Mucosa of descending colon (tissue), 3 donors: ENCODE results near the gene LRTM1. TPM values are rescaled to one million over a fixed set of nuclear protein-coding genes. Genes with fewer than 3 reads are reported as not detected.

Source experiments
- ATAC-seq: fragments of 200-7000 bp; cut with Tn5 transposase; one replicate; pipeline ENCODE4 v1.9.1; 2020; ENCODE audit warnings: mild to moderate bottlenecking, moderate library complexity
- DNase-seq, 3 donors: peaks; one replicate each; pipeline ENCODE4 v3.0.0-alpha.2; 2020
- H3K36me3 ChIP-seq: fragments of 200-600 bp; one replicate; pipeline ENCODE4 v1.8.0; 2021; ENCODE audit warnings: low read depth, mild to moderate bottlenecking
- H3K4me1 ChIP-seq: fragments of 200-600 bp; one replicate; pipeline ENCODE4 v1.8.0; 2021; ENCODE audit warnings: low read depth, mild to moderate bottlenecking
- H3K4me3 ChIP-seq: fragments of 200-600 bp; one replicate; pipeline ENCODE4 v1.8.0; 2021; ENCODE audit warnings: mild to moderate bottlenecking
- H3K9me3 ChIP-seq: fragments of 200-600 bp; one replicate; pipeline ENCODE4 v1.8.0; 2021; ENCODE audit warnings: mild to moderate bottlenecking
- CTCF ChIP-seq: fragments of 200-600 bp; IDR thresholded peaks from one replicate; pipeline ENCODE4 v1.8.0; 2022; ENCODE audit warnings: antibody characterized with exemption, mild to moderate bottlenecking
- intact Hi-C, 2 donors: fragments of 100-400 bp; cut with DNase I in 1 of 2; cut with micrococcal nuclease in 1 of 2; formaldehyde crosslinking; loops; one replicate each; pipeline versions ENCODE4 v1.11.0 to v1.11.1; 2022; cut with DNase I, micrococcal nuclease
- total RNA-seq, 3 donors: library from RNA; stranded (reverse); fragmentation: NEBNext Ultra II Directional in 2 of 3; extraction: Animal tissue kit (Norgen Biotek cat#: 25700) in 2 of 3; gene quantifications; one replicate each; pipeline versions ENCODE4 v1.2.1 to v1.2.4, GENCODE V29; 2021 to 2023
- donor health status: DM: no; HTN: no; CAD: no; lungs with moderate emphysema.
- donor health status: DM: no; HTN: no; CAD: no.
- donor health status: DM: no; HTN: yes; CAD: no.

LRTM1 gene
- total RNA-seq, 3 donors from 2014 or later: not detected

GRCh38 chr3:54940971-54941370 lies 13.1 kb upstream of the LRTM1 start:
- no peaks in the 10 kb centered on the region for H3K9me3 ChIP-seq
- intact Hi-C loops: no loop called here
- ATAC-seq: no peak

GRCh38 chr3:54939557-54940300 lies 11.9 kb upstream of the LRTM1 start:
- Histone ChIP-seq H3K36me3 (no peaks in the 10 kb centered on the region), H3K4me1 (no peaks in the 10 kb centered on the region), H3K4me3 (no peak overlapping the region), H3K9me3 (no peaks in the 10 kb centered on the region)
- DNase-seq (no peak), ATAC-seq (no peak)
- intact Hi-C loops: no loop called here
- TF ChIP-seq CTCF: no peak

More at GRCh38 chr3:54940971-54941370, 13.1 kb upstream of the LRTM1 start:
- no peak for TF ChIP-seq CTCF
- H3K4me3 ChIP-seq: no peak overlapping the region
- no peaks in the 10 kb centered on the region for H3K36me3 ChIP-seq
- no peaks in the 10 kb centered on the region for H3K4me1 ChIP-seq
- no peak for DNase-seq

DNA sequence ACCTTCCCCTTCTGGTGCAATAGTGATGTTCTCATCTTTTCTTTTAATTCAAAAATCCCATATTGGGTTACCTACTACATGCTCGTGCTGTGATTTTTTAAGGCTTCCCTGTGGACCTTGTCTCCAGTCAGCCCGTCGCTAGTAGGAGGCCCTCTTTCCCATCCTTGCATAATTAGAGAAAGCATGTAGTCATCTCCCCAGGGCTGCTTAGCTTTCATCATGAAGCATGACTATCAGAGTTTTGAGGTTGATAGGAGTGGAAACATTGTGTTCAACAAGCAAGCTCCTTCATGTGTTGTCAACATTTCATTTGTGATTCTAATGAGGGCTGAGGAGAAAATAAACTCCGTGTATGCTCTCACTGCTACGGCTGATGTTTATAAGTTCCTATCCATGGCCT lies 8.7 kb upstream of the LRTM1 start:
- no peaks in the 10 kb centered on the region for H3K4me1 ChIP-seq
- TF ChIP-seq CTCF: no peak
- ATAC-seq (no peak), DNase-seq (no peak)
- intact Hi-C loops: no loop called here
- H3K9me3 ChIP-seq: no peaks in the 10 kb centered on the region
- no peaks in the 10 kb centered on the region for H3K36me3 ChIP-seq
- H3K4me3 ChIP-seq: no peak overlapping the region

GRCh38 chr3:54935869-54936268 lies 8.0 kb upstream of the LRTM1 start:
- ATAC-seq (no peak), DNase-seq (no peak)
- Histone ChIP-seq H3K4me1 (no peaks in the 10 kb centered on the region), H3K4me3 (no peak overlapping the region), H3K36me3 (no peaks in the 10 kb centered on the region), H3K9me3 (no peaks in the 10 kb centered on the region)
- no peak for TF ChIP-seq CTCF
- intact Hi-C loops: no loop called here

DNA sequence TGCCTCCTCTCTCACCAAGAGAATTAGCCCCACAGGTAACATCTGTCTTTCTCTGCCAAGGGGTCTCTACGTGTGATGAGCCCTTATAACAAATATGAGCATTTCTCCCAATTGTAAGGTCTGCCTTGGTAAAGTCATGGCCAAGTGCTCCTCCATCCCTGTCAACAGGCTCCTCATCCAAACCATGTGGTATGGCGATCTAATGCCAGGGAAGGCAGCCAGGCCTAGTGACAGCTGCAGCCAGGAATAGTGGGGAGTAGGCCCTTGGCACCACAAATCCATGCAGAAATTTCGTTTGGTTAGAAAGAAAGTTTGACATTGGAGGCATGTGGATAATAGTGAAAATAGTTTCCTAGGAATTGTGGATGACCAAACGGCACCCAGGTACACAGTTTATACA lies 4.7 kb upstream of the LRTM1 start:
- intact Hi-C loops: no loop called here
- no peaks in the 10 kb centered on the region for H3K36me3 ChIP-seq
- ATAC-seq (no peak), DNase-seq (no peak)
- no peak overlapping the region for H3K4me3 ChIP-seq
- no peaks in the 10 kb centered on the region for H3K9me3 ChIP-seq
- no peak for TF ChIP-seq CTCF
- no peaks in the 10 kb centered on the region for H3K4me1 ChIP-seq
